VCaP (cell line): ENCODE results near the gene CTDP1.

Experiments
- H3K27ac ChIP-seq: fragments of 450-650 bp; 2 replicates; pipeline ENCODE4 v1.5.1; 2017
- CTCF ChIP-seq: fragments of 450-650 bp; conservative IDR thresholded peaks from 2 replicates; pipeline ENCODE4 v1.5.1; 2017; ENCODE audit warnings: mild to moderate bottlenecking, moderate library complexity

CTDP1 gene

GRCh38 chr18:79634593-79635426, 44.8 kb upstream of the CTDP1 start:
- TF ChIP-seq CTCF: no peak
- no peak overlapping the region for H3K27ac ChIP-seq

GRCh38 chr18:79635427-79635726, 44.2 kb upstream of the CTDP1 start:
- TF ChIP-seq CTCF: no peak
- no peak overlapping the region for H3K27ac ChIP-seq

- no peak for TF ChIP-seq CTCF
- H3K27ac ChIP-seq: no peak overlapping the region
Observed at GRCh38 chr18:79637181-79637920, 42.3 kb upstream of the CTDP1 start.

- no peak overlapping the region for H3K27ac ChIP-seq
Observed at GRCh38 chr18:79637921-79638909, 41.4 kb upstream of the CTDP1 start.

GRCh38 chr18:79639072-79639829, 40.4 kb upstream of the CTDP1 start:
- H3K27ac ChIP-seq: no peak overlapping the region
- no peak for TF ChIP-seq CTCF

More at GRCh38 chr18:79637921-79638909, 41.4 kb upstream of the CTDP1 start:
- no peak for TF ChIP-seq CTCF

- no peak for TF ChIP-seq CTCF
- H3K27ac ChIP-seq: no peak overlapping the region
Observed at GRCh38 chr18:79640064-79640672, 39.4 kb upstream of the CTDP1 start.
